ENCODE results near the gene RAB38. TPM values are rescaled to one million over a fixed set of nuclear protein-coding genes. Genes with fewer than 3 reads are reported as not detected.

RAB38 gene
- total and polyA plus RNA-seq, 10 of the 15 experiments (the other 5 are each of a cell fraction or from before 2014, with no cell fraction given) = 8.4 to 30.5 (median 11.7) TPM

DNA sequence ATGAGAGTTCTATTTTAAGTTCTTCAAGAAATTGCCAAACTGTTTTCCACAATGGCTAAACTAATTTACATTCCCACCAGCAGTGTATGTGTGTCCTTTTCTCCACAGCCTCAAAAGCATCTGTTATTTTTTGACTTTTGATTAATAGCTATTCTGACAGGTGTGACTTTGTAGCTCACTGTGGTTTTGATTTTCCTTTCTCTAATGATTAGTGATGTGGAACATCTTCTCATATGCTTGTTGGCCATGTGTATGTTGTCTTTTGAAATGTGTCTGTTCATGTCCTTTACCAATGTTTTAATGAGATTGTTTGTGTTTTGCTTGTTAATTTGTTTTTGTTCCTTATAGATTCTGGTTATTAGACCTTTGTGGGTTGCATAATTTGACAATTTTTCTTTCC is 18.0 kb upstream of the RAB38 start (continued):
- TF ChIP-seq MXI1 (IDR thresholded peaks at IDR 0.05; ENCODE audit: low read depth, low read length) (no peak), CBX3 (IDR thresholded peaks at IDR 0.05; ENCODE audit: borderline replicate concordance, low read depth) (no peak), MTA3 (IDR thresholded peaks at IDR 0.05; ENCODE audit: borderline replicate concordance, low read length) (no peak), ZNF592 (IDR thresholded peaks at IDR 0.05) (peak; percentile 56; the same call in 1 of the 2 replicates), CBFB (IDR thresholded peaks at IDR 0.05; ENCODE audit: low read depth) (0 out of 2 replicates have a peak, but pooled peaks have one; percentile 22), EED (IDR thresholded peaks at IDR 0.05; ENCODE audit: low read depth) (0 out of 2 replicates have a peak, but pooled peaks have one; percentile 25), RFX5 (IDR thresholded peaks at IDR 0.05; ENCODE audit: low read depth, low read length) (no peak), SRF (IDR thresholded peaks at IDR 0.05; ENCODE audit: low read depth in 2 of 2, low read length in 2 of 2) (no peak), RELA (IDR thresholded peaks at IDR 0.05; ENCODE audit: borderline replicate concordance, partially characterized antibody) (no peak), BACH1 (IDR thresholded peaks at IDR 0.05; ENCODE audit: borderline replicate concordance) (peak; percentile 84; the same call in 1 of the 2 replicates)
- TF ChIP-seq, protein P1, sequence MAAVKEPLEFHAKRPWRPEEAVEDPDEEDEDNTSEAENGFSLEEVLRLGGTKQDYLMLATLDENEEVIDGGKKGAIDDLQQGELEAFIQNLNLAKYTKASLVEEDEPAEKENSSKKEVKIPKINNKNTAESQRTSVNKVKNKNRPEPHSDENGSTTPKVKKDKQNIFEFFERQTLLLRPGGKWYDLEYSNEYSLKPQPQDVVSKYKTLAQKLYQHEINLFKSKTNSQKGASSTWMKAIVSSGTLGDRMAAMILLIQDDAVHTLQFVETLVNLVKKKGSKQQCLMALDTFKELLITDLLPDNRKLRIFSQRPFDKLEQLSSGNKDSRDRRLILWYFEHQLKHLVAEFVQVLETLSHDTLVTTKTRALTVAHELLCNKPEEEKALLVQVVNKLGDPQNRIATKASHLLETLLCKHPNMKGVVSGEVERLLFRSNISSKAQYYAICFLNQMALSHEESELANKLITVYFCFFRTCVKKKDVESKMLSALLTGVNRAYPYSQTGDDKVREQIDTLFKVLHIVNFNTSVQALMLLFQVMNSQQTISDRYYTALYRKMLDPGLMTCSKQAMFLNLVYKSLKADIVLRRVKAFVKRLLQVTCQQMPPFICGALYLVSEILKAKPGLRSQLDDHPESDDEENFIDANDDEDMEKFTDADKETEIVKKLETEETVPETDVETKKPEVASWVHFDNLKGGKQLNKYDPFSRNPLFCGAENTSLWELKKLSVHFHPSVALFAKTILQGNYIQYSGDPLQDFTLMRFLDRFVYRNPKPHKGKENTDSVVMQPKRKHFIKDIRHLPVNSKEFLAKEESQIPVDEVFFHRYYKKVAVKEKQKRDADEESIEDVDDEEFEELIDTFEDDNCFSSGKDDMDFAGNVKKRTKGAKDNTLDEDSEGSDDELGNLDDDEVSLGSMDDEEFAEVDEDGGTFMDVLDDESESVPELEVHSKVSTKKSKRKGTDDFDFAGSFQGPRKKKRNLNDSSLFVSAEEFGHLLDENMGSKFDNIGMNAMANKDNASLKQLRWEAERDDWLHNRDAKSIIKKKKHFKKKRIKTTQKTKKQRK (IDR thresholded peaks at IDR 0.05; ENCODE audit: low read depth, low read length) = no peak
- TF ChIP-seq, protein P2, sequence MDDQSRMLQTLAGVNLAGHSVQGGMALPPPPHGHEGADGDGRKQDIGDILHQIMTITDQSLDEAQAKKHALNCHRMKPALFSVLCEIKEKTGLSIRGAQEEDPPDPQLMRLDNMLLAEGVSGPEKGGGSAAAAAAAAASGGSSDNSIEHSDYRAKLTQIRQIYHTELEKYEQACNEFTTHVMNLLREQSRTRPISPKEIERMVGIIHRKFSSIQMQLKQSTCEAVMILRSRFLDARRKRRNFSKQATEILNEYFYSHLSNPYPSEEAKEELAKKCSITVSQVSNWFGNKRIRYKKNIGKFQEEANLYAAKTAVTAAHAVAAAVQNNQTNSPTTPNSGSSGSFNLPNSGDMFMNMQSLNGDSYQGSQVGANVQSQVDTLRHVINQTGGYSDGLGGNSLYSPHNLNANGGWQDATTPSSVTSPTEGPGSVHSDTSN (IDR thresholded peaks at IDR 0.05; ENCODE audit: insufficient replicate concordance, low read depth, low read length) = peak; percentile 89
